ENCODE data around the gene KCNK10. TPM values are rescaled to one million over a fixed set of nuclear protein-coding genes. Genes with fewer than 3 reads are reported as not detected.

The KCNK10 gene
- total and polyA plus RNA-seq, 2 donors (not counting 1 experiment from before 2014, with no cell fraction given), result 0.20 TPM; not detected in 1

- no peaks in the 10 kb centered on the region for H3K36me3 ChIP-seq (replicated peaks in 1 of 2; ENCODE audit: control extremely low read depth in 1 of 2, control insufficient read depth in 1 of 2, extremely low read depth in 1 of 2, insufficient read depth in 2 of 2, low read length in 1 of 2)
- Mint-ChIP-seq H3K4me1 (no peaks in the 10 kb centered on the region), H3K4me3 (no peak overlapping the region), H3K27me3 (peaks cover 30% of the 10 kb centered on the region), H3K9me3 (ENCODE audit: insufficient read depth) (peaks cover 4% of the 10 kb centered on the region), H3K27ac (no peak overlapping the region)
- CTCF ChIA-PET, result no interaction called here
- ATAC-seq (ENCODE audit: low read depth) (no peak), DNase-seq (no peak)
- no peak overlapping the region for H2AFZ ChIP-seq (ENCODE audit: insufficient read depth, low read depth, low read length, poor library complexity, severe bottlenecking)
- no peaks in the 10 kb centered on the region for H4K20me1 ChIP-seq (ENCODE audit: control insufficient read depth, insufficient read depth, low read length, poor library complexity, severe bottlenecking)
- H3K9ac ChIP-seq (ENCODE audit: low read length), result no peak overlapping the region
- POLR2A ChIA-PET, result no interaction called here
- H3K4me2 ChIP-seq (replicated peaks; ENCODE audit: low read depth, low read length, poor library complexity, severe bottlenecking), result no peak overlapping the region
- TF ChIP-seq EZH2 (IDR thresholded peaks at IDR 0.05; ENCODE audit: borderline replicate concordance, insufficient read depth, low read depth, low read length, poor library complexity, severe bottlenecking) (no peak), CTCF (IDR thresholded peaks at IDR 0.05) (no peak)
- intact Hi-C loops (cut with micrococcal nuclease), result no loop called here
- no peak overlapping the region for H3K27ac ChIP-seq (ENCODE audit: low read length in 2 of 2)
- WGBS (ENCODE audit: insufficient coverage), result no CpG with 5 or more reads among the region's 3 CpGs
- no peaks in the 10 kb centered on the region for H3K9me3 ChIP-seq (ENCODE audit: control extremely low read depth in 1 of 3, control insufficient read depth in 2 of 3, insufficient read depth in 1 of 3, low read length in 2 of 3)
- H3K79me2 ChIP-seq (ENCODE audit: control insufficient read depth, insufficient read depth, low read length), result no peaks in the 10 kb centered on the region
- no peak overlapping the region for H3K4me3 ChIP-seq (ENCODE audit: control extremely low read depth in 1 of 5, extremely low read depth in 1 of 5, insufficient read depth in 1 of 5, low read depth in 2 of 5, low read length in 4 of 5)
- no peaks in the 10 kb centered on the region for H3K4me1 ChIP-seq (ENCODE audit: control insufficient read depth in 2 of 2, insufficient read depth in 2 of 2, low read length in 2 of 2)
- H3K27me3 ChIP-seq (replicated peaks in 1 of 4; ENCODE audit: control extremely low read depth in 1 of 4, control insufficient read depth in 3 of 4, insufficient read depth in 4 of 4, low read length in 3 of 4), result peaks cover 0 to 9% (median 0%) of the 10 kb centered on the region in 4 experiments
Observed at GRCh38 chr14:88276923-88277596, 46.0 kb downstream of the KCNK10 start.

GRCh38 chr14:88272390-88273269, 50.4 kb downstream of the KCNK10 start:
- no peaks in the 10 kb centered on the region for H3K79me2 ChIP-seq (ENCODE audit: control insufficient read depth, insufficient read depth, low read length)
- no peak overlapping the region for H3K27ac ChIP-seq (ENCODE audit: low read length in 2 of 2)
- no peaks in the 10 kb centered on the region for H3K9me3 ChIP-seq (ENCODE audit: control extremely low read depth in 1 of 3, control insufficient read depth in 2 of 3, insufficient read depth in 1 of 3, low read length in 2 of 3)
- CTCF ChIA-PET, result no interaction called here
- ATAC-seq (ENCODE audit: low read depth) (no peak), DNase-seq (no peak)
- Mint-ChIP-seq H3K27ac (no peak overlapping the region), H3K27me3 (peaks cover 32% of the 10 kb centered on the region), H3K9me3 (ENCODE audit: insufficient read depth) (no peaks in the 10 kb centered on the region), H3K4me3 (no peak overlapping the region), H3K4me1 (no peaks in the 10 kb centered on the region)
- peaks cover 0 to 9% (median 0%) of the 10 kb centered on the region in 4 experiments for H3K27me3 ChIP-seq (replicated peaks in 1 of 4; ENCODE audit: control extremely low read depth in 1 of 4, control insufficient read depth in 3 of 4, insufficient read depth in 4 of 4, low read length in 3 of 4)
- intact Hi-C loops (cut with micrococcal nuclease), result no loop called here
- WGBS (ENCODE audit: insufficient coverage), result 91% methylated on average over 9 of the region's 10 CpGs
- TF ChIP-seq EZH2 (IDR thresholded peaks at IDR 0.05; ENCODE audit: borderline replicate concordance, insufficient read depth, low read depth, low read length, poor library complexity, severe bottlenecking) (no peak), CTCF (IDR thresholded peaks at IDR 0.05) (no peak)
- no peak overlapping the region for H3K4me3 ChIP-seq (ENCODE audit: control extremely low read depth in 1 of 5, extremely low read depth in 1 of 5, insufficient read depth in 1 of 5, low read depth in 2 of 5, low read length in 4 of 5)
- H3K36me3 ChIP-seq (replicated peaks in 1 of 2; ENCODE audit: control extremely low read depth in 1 of 2, control insufficient read depth in 1 of 2, extremely low read depth in 1 of 2, insufficient read depth in 2 of 2, low read length in 1 of 2), result no peaks in the 10 kb centered on the region
- H4K20me1 ChIP-seq (ENCODE audit: control insufficient read depth, insufficient read depth, low read length, poor library complexity, severe bottlenecking), result no peaks in the 10 kb centered on the region
- no peaks in the 10 kb centered on the region for H3K4me1 ChIP-seq (ENCODE audit: control insufficient read depth in 2 of 2, insufficient read depth in 2 of 2, low read length in 2 of 2)
- H3K9ac ChIP-seq (ENCODE audit: low read length), result no peak overlapping the region
- H3K4me2 ChIP-seq (replicated peaks; ENCODE audit: low read depth, low read length, poor library complexity, severe bottlenecking), result no peak overlapping the region
- POLR2A ChIA-PET, result no interaction called here
- H2AFZ ChIP-seq (ENCODE audit: insufficient read depth, low read depth, low read length, poor library complexity, severe bottlenecking), result no peak overlapping the region
